Measurements from ENCODE around the gene ACTA1.

GRCh38 chr1:229474509-229474908, 40.6 kb upstream of the ACTA1 start:
- no peak for TF ChIP-seq CTCF (IDR thresholded peaks at IDR 0.05)
- TF ChIP-seq POLR2A (IDR thresholded peaks at IDR 0.05), result no peak
